Caco-2 (cell line): ENCODE data around the gene MRPS18B. TPM values are rescaled to one million over a fixed set of nuclear protein-coding genes. Genes with fewer than 3 reads are reported as not detected.
A peak's percentile ranks its signal among the peaks of the same experiment; 100 is the strongest.

Source experiments
- BruUV-seq: library from RNA; stranded (reverse); fragments of 400-500 nt; replicated peaks from 2 replicates; lab custom pipeline; 2021; lab: Mats Ljungman, UMichigan
- CTCF ChIA-PET: fragments of 300-600 bp; sonication (Branson Sonifier 250); formaldehyde crosslinking; loops from one replicate; lab custom pipeline; 2022; ENCODE audit warnings: antibody characterized with exemption; lab: Charles Lee
- POLR2A ChIA-PET: fragments of 300-600 bp; sonication (Branson Sonifier 250); formaldehyde crosslinking; loops from one replicate; lab custom pipeline; 2022; ENCODE audit warnings: antibody characterized with exemption; lab: Charles Lee
- DNase-seq, 2 experiments: peaks; one replicate each; pipeline versions ENCODE4 v3.0.0 to v3.0.0-alpha.2; 2020 to 2022
- H3K27me3 ChIP-seq: replicated peaks from 2 replicates; pipeline ENCODE4 v1.6.0; 2011; ENCODE audit warnings: low read length; ENCODE audit not compliant: control insufficient read depth, insufficient read depth
- H3K36me3 ChIP-seq: 2 replicates; pipeline ENCODE4 v1.5.1; 2011; ENCODE audit warnings: low read length; ENCODE audit not compliant: control insufficient read depth, insufficient read depth
- H3K4me1 ChIP-seq: fragments of 250-450 bp; sonication (Bioruptor Pico); 2 replicates; pipeline ENCODE4 v1.5.1; 2020; ENCODE audit warnings: mild to moderate bottlenecking
- H3K4me3 ChIP-seq: 2 replicates; pipeline ENCODE4 v1.5.1; 2011; ENCODE audit warnings: low read depth, mild to moderate bottlenecking, control low read depth, low read length
- H3K9me3 ChIP-seq: fragments of 250-450 bp; sonication (Bioruptor Pico); 2 replicates; pipeline ENCODE4 v1.5.1; 2020; ENCODE audit warnings: mild to moderate bottlenecking, moderate library complexity
- H3K27ac Mint-ChIP-seq: one replicate; pipeline ENCODE4 v1.8.0; 2022; ENCODE audit warnings: mixed read lengths; ENCODE audit not compliant: unreplicated experiment
- H3K27me3 Mint-ChIP-seq: one replicate; pipeline ENCODE4 v1.8.0; 2022; ENCODE audit warnings: mixed read lengths; ENCODE audit not compliant: insufficient read depth, unreplicated experiment
- H3K36me3 Mint-ChIP-seq: one replicate; pipeline ENCODE4 v1.8.0; 2022; ENCODE audit warnings: mild to moderate bottlenecking, mixed read lengths; ENCODE audit not compliant: insufficient read depth, unreplicated experiment
- H3K4me1 Mint-ChIP-seq: one replicate; pipeline ENCODE4 v1.8.0; 2022; ENCODE audit warnings: low read depth, mixed read lengths; ENCODE audit not compliant: unreplicated experiment
- H3K4me3 Mint-ChIP-seq: one replicate; pipeline ENCODE4 v1.8.0; 2022; ENCODE audit warnings: mild to moderate bottlenecking, moderate library complexity, mixed read lengths; ENCODE audit not compliant: unreplicated experiment
- H3K9me3 Mint-ChIP-seq: one replicate; pipeline ENCODE4 v1.8.0; 2022; ENCODE audit warnings: mixed read lengths; ENCODE audit not compliant: unreplicated experiment
- intact Hi-C: fragments of 100-400 bp; cut with micrococcal nuclease; formaldehyde crosslinking; loops from one replicate; pipeline ENCODE4 v1.10.0; 2022; ENCODE audit not compliant: unreplicated experiment
- total RNA-seq: library from RNA; stranded (reverse); gene quantifications from 2 replicates; pipeline ENCODE4 v1.2.3, GENCODE V29; 2022
- TF ChIP-seq, protein P1 (sequence below), 2 experiments: fragments of 200-600 bp in 1 of 2; IDR thresholded peaks; 1 replicate in 1 of 2; 2 replicates in 1 of 2; pipeline versions ENCODE4 v1.5.1 to v1.8.0; 2011 to 2022; ENCODE audit warnings: antibody characterized with exemption in 1 of 2, control low read depth in 1 of 2, inconsistent platforms in 1 of 2, low read depth in 1 of 2, low read length in 1 of 2, mild to moderate bottlenecking in 1 of 2, moderate library complexity in 1 of 2; ENCODE audit not compliant: insufficient read depth in 1 of 2, severe bottlenecking in 1 of 2, unreplicated experiment in 1 of 2

Gene MRPS18B
- total RNA-seq, 1 experiment from 2014 or later: 62.6 TPM

DNA sequence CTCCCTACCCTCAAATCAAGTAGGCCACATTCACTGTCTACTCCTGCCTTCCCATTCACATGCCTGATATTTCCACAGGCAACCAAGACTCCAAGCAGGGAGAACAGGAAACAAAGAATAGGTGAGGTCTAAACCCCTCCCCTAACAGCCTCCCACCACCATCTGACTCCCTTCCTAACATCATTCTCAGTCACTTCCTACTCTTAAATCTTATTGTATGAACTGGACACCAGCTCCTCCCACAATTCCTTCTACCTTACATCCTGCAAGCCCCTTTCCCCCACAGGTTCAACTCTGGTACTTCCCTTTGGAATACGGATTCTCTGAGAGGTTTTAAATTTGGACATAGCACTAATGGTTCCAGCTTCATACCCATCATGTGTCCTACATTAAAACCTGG is 28.3 kb downstream of the MRPS18B start:
- TF ChIP-seq, protein P1, sequence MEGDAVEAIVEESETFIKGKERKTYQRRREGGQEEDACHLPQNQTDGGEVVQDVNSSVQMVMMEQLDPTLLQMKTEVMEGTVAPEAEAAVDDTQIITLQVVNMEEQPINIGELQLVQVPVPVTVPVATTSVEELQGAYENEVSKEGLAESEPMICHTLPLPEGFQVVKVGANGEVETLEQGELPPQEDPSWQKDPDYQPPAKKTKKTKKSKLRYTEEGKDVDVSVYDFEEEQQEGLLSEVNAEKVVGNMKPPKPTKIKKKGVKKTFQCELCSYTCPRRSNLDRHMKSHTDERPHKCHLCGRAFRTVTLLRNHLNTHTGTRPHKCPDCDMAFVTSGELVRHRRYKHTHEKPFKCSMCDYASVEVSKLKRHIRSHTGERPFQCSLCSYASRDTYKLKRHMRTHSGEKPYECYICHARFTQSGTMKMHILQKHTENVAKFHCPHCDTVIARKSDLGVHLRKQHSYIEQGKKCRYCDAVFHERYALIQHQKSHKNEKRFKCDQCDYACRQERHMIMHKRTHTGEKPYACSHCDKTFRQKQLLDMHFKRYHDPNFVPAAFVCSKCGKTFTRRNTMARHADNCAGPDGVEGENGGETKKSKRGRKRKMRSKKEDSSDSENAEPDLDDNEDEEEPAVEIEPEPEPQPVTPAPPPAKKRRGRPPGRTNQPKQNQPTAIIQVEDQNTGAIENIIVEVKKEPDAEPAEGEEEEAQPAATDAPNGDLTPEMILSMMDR (IDR thresholded peaks at IDR 0.05; ENCODE audit: insufficient read depth in 1 of 2, low read depth in 1 of 2, low read length in 1 of 2, severe bottlenecking in 1 of 2, unreplicated experiment in 1 of 2): no peak
- H3K4me3 ChIP-seq: no peak overlapping the region
- H3K9me3 ChIP-seq: no peaks in the 10 kb centered on the region
- no peaks in the 10 kb centered on the region for H3K27me3 ChIP-seq
- intact Hi-C loops: loop anchor here (2.0 kb wide), 2 partner anchors 27 to 77 kb away; partner anchors contain the start of gene DHX16
- POLR2A ChIA-PET: interaction anchor here (1.1 kb wide), 1 partner anchor 75 kb away, joined by 3 read pairs; the partner anchor contains the start of gene ABCF1
- no TSS peak for BruUV-seq
- peaks cover 49% of the 10 kb centered on the region for H3K36me3 Mint-ChIP-seq
- no peak for DNase-seq
- H3K36me3 ChIP-seq: peaks cover 2% of the 10 kb centered on the region
- H3K27me3 Mint-ChIP-seq: no peaks in the 10 kb centered on the region
- H3K4me1 ChIP-seq: peaks cover 4% of the 10 kb centered on the region; the same call in 1 of the 2 replicates
- no peaks in the 10 kb centered on the region for H3K9me3 Mint-ChIP-seq
- peak overlapping the region; percentile 67 for H3K27ac Mint-ChIP-seq
- CTCF ChIA-PET: no interaction called here
- H3K4me3 Mint-ChIP-seq: peak overlapping the region; percentile 82
- peaks cover 22% of the 10 kb centered on the region for H3K4me1 Mint-ChIP-seq

DNA sequence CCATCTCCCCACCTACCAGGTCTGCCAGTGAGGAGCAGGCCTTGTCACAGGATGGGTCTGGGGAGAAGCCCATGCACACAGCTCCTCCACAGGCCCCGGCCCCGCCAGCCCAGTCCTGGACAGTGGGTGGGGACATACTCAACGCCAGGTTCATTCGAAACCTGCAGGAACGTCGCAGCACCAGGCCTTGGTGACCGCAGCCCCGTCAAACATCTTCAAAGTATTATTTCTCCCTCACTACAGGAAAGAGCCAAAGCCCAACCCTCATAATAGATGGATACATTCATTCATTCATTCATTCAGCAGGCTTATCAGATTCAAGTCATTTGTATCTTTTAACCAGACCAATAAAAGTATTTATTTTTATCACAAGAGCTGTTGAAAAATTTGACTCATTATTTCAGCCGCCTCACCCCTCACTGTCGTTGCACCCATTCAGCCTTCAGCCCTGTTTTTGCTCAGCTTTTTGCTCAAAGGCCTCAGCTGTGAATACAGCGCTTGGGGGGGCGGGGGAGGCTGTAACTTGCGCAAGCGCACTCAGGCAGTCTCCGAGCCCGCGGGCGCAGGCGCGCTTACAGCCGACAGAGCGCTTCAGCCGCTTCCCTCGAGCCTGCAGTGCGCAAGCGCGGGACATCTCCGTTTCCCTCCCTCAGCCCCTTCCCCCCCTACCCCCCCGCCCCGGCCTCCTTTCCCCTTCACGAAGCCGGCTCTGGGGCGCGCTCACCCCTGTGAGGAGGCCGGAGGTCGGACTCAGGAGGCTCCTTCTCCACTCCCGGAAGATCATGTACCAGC is 29.0 kb downstream of the MRPS18B start, which contains the start of gene C6orf136:
Gene C6orf136 (plus strand): TSS at position 684 of the 792 bp plus-strand sequence. CDS start 99 bp downstream, at position 783.
- TF ChIP-seq, protein P1 (IDR thresholded peaks at IDR 0.05; ENCODE audit: insufficient read depth in 1 of 2, low read depth in 1 of 2, low read length in 1 of 2, severe bottlenecking in 1 of 2, unreplicated experiment in 1 of 2): no peak
- peaks cover 53% of the 10 kb centered on the region for H3K36me3 Mint-ChIP-seq
- no peaks in the 10 kb centered on the region for H3K27me3 Mint-ChIP-seq
- peaks cover 16% of the 10 kb centered on the region for H3K4me1 Mint-ChIP-seq
- H3K9me3 Mint-ChIP-seq: no peaks in the 10 kb centered on the region
- intact Hi-C loops: loop anchor here (1.0 to 2.0 kb wide), 3 partner anchors 26 to 76 kb away; partner anchors contain the start of genes DHX16, MRPS18B and PPP1R10
- no peaks in the 10 kb centered on the region for H3K4me1 ChIP-seq
- peak within 1 kb of the TSS; percentile 67 for H3K27ac Mint-ChIP-seq
- H3K4me3 ChIP-seq: peak within 1 kb of the TSS; percentile 83
- H3K36me3 ChIP-seq: peaks cover 2% of the 10 kb centered on the region
- DNase-seq: peak; percentile 91 to 93
- no peaks in the 10 kb centered on the region for H3K9me3 ChIP-seq
- ChIA-PET CTCF (interaction anchor here (0.6 kb wide), 3 partner anchors 16 to 176 kb away, joined by 3 to 5 read pairs (median 4); no protein-coding TSS in a partner anchor), POLR2A (interaction anchor here (0.6 to 1.1 kb wide), 6 partner anchors 19 to 77 kb away, joined by 3 to 9 read pairs (median 3); partner anchors contain the start of genes ABCF1 and MDC1)
- no peaks in the 10 kb centered on the region for H3K27me3 ChIP-seq
- peak within 1 kb of the TSS; percentile 82 for H3K4me3 Mint-ChIP-seq
- TSS peak; percentile 66 for BruUV-seq
